HG02840 (cell line): ENCODE results near the gene GLRA3.
"Not testable (repeated sequence)": the region's sequence is repeated elsewhere in the genome, so short reads cannot be mapped to it uniquely, and the experiment has no call there.

Experiments
- ATAC-seq: cut with Tn5 transposase; IDR thresholded peaks from one replicate; pipeline ENCODE4 v1.9.1; 2021; ENCODE audit warnings: mild to moderate bottlenecking, moderate library complexity, moderate number of reproducible peaks; ENCODE audit not compliant: unreplicated experiment, low FRiP score

The GLRA3 gene

GRCh38 chr4:174716986-174717770 is 111.9 kb downstream of the GLRA3 start:
- ATAC-seq, result no peak

GRCh38 chr4:174714393-174715211 is 114.4 kb downstream of the GLRA3 start:
- ATAC-seq, result peak; percentile 84

- no peak for ATAC-seq
These were observed 115.2 kb downstream of the GLRA3 start for GRCh38 chr4:174713821-174714220.

GRCh38 chr4:174713181-174713580 is 115.9 kb downstream of the GLRA3 start:
- ATAC-seq, result no peak

GRCh38 chr4:174709526-174709925 is 119.5 kb downstream of the GLRA3 start:
- ATAC-seq, result no peak

GRCh38 chr4:174708381-174708780 is 120.7 kb downstream of the GLRA3 start:
- no peak for ATAC-seq

GRCh38 chr4:174707902-174708301 is 121.1 kb downstream of the GLRA3 start:
- no peak for ATAC-seq

GRCh38 chr4:174707051-174707676 is 121.9 kb downstream of the GLRA3 start:
- peak; percentile 100 for ATAC-seq

GRCh38 chr4:174702979-174703478 is 126.0 kb downstream of the GLRA3 start:
- no peak for ATAC-seq

GRCh38 chr4:174699654-174700053 is 129.4 kb downstream of the GLRA3 start:
- ATAC-seq, result no peak

GRCh38 chr4:174697896-174698295 is 131.2 kb downstream of the GLRA3 start:
- no peak for ATAC-seq

GRCh38 chr4:174697202-174697601 is 131.8 kb downstream of the GLRA3 start:
- ATAC-seq, result no peak

GRCh38 chr4:174696657-174697056 is 132.4 kb downstream of the GLRA3 start:
- ATAC-seq, result no peak

- ATAC-seq, result not testable (repeated sequence)
These were observed 137.2 kb downstream of the GLRA3 start for GRCh38 chr4:174691876-174692275.

GRCh38 chr4:174690665-174691064 is 138.4 kb downstream of the GLRA3 start:
- no peak for ATAC-seq

GRCh38 chr4:174689618-174690017 is 139.4 kb downstream of the GLRA3 start:
- ATAC-seq, result no peak

- no peak for ATAC-seq
These were observed 142.2 kb downstream of the GLRA3 start for GRCh38 chr4:174686826-174687225.

GRCh38 chr4:174681723-174682300 is 147.2 kb downstream of the GLRA3 start:
- ATAC-seq, result no peak

- no peak for ATAC-seq
These were observed 154.7 kb downstream of the GLRA3 start for GRCh38 chr4:174674305-174674840.

GRCh38 chr4:174673865-174674264 is 155.2 kb downstream of the GLRA3 start:
- no peak for ATAC-seq
